Endothelial cell of umbilical vein (primary cell): ENCODE results near the gene TBC1D4. TPM values are rescaled to one million over a fixed set of nuclear protein-coding genes. Genes with fewer than 3 reads are reported as not detected.

ENCODE experiments used
- BruUV-seq: library from RNA; stranded (reverse); fragments of 400-500 nt; replicated peaks from 2 replicates; lab custom pipeline; 2021; lab: Mats Ljungman, UMichigan
- CTCF ChIA-PET: fragments of 300-600, 350-600 bp; sonication (Branson Sonifier 250); formaldehyde crosslinking; loops from one replicate; lab custom pipeline; 2021; ENCODE audit warnings: antibody characterized with exemption, inconsistent platforms; lab: Charles Lee
- POLR2A ChIA-PET: fragments of 300-600, 350-600 bp; sonication (Branson Sonifier 250); formaldehyde crosslinking; loops from one replicate; lab custom pipeline; 2021; ENCODE audit warnings: antibody characterized with exemption, inconsistent platforms; lab: Charles Lee
- DNase-seq: peaks from one replicate; pipeline ENCODE4 v3.0.0-alpha.2; 2011; ENCODE audit warnings: low read depth, low spot score
- FAIRE-seq: peaks from 2 replicates; lab custom pipeline; 2011; peaks lifted over from hg19 to GRCh38; lab: Jason Lieb, UNC
- H2AFZ ChIP-seq: 2 replicates; pipeline ENCODE4 v1.6.0; 2012; ENCODE audit warnings: low read depth, low read length, control low read depth, inconsistent platforms
- H3K27ac ChIP-seq: 2 replicates; pipeline ENCODE4 v1.5.1; 2011; ENCODE audit warnings: low read depth, mild to moderate bottlenecking, control low read depth, low read length, moderate library complexity; ENCODE audit not compliant: insufficient read depth
- H3K27me3 ChIP-seq, 2 experiments: 2 replicates each; pipeline versions ENCODE4 v1.6.0 to v1.6.1; 2011; ENCODE audit warnings: low read length in 2 of 2, mixed read lengths in 1 of 2; ENCODE audit not compliant: control insufficient read depth in 2 of 2, insufficient read depth in 2 of 2
- H3K36me3 ChIP-seq, 2 experiments: 2 replicates in 1 of 2; 3 replicates in 1 of 2; pipeline ENCODE4 v1.5.1; 2011; ENCODE audit warnings: low read length in 2 of 2, mild to moderate bottlenecking in 1 of 2, moderate library complexity in 1 of 2; ENCODE audit not compliant: control insufficient read depth in 2 of 2, insufficient read depth in 2 of 2; ENCODE audit errors: extremely low read depth in 1 of 2
- H3K4me1 ChIP-seq: 3 replicates; pipeline ENCODE4 v1.5.1; 2011; ENCODE audit warnings: mild to moderate bottlenecking, low read length; ENCODE audit not compliant: control insufficient read depth, insufficient read depth; ENCODE audit errors: extremely low read depth
- H3K4me2 ChIP-seq: 2 replicates; pipeline ENCODE4 v1.6.1; 2011; ENCODE audit warnings: low read length, control low read depth, mixed read lengths; ENCODE audit not compliant: insufficient read depth
- H3K4me3 ChIP-seq, 3 experiments: fragments of 200-600 bp in 1 of 3; sonication (generic), shearing (Covaris generic) in 1 of 3; replicated peaks in 1 of 3; 2 replicates each; pipeline ENCODE4 v1.5.1; 2011 to 2016; ENCODE audit warnings: control low read depth in 3 of 3, low read length in 3 of 3, mild to moderate bottlenecking in 2 of 3, inconsistent platforms in 1 of 3, low read depth in 1 of 3, moderate library complexity in 1 of 3; ENCODE audit not compliant: insufficient read depth in 1 of 3
- H3K79me2 ChIP-seq: 2 replicates; pipeline ENCODE4 v1.6.0; 2012; ENCODE audit warnings: low read length, inconsistent platforms; ENCODE audit not compliant: control insufficient read depth, insufficient read depth
- H3K9ac ChIP-seq: replicated peaks from 2 replicates; pipeline ENCODE3; 2011; ENCODE audit warnings: low read length, control low read depth; ENCODE audit not compliant: insufficient read depth; ENCODE audit errors: extremely low read depth
- H3K9me1 ChIP-seq: replicated peaks from 3 replicates; pipeline ENCODE4 v1.6.0; 2011; ENCODE audit warnings: mild to moderate bottlenecking, low read length; ENCODE audit not compliant: control insufficient read depth, insufficient read depth; ENCODE audit errors: extremely low read depth
- H3K9me3 ChIP-seq: replicated peaks from 2 replicates; pipeline ENCODE4 v1.5.1; 2012; ENCODE audit warnings: low read length, inconsistent platforms; ENCODE audit not compliant: control insufficient read depth, insufficient read depth
- H4K20me1 ChIP-seq: replicated peaks from 2 replicates; pipeline ENCODE3; 2011; ENCODE audit warnings: mild to moderate bottlenecking, low read length; ENCODE audit not compliant: control insufficient read depth, insufficient read depth; ENCODE audit errors: extremely low read depth
- EZH2 ChIP-seq: IDR thresholded peaks from 2 replicates; pipeline ENCODE4 v1.6.1; 2012; ENCODE audit warnings: borderline replicate concordance, low read depth, mild to moderate bottlenecking, moderate library complexity, low read length, inconsistent platforms; ENCODE audit not compliant: severe bottlenecking
- FOS ChIP-seq: IDR thresholded peaks from 2 replicates; pipeline ENCODE4 v1.6.1; 2011; ENCODE audit warnings: mild to moderate bottlenecking, low read length, moderate library complexity, borderline replicate concordance; ENCODE audit not compliant: insufficient read depth
- GATA2 ChIP-seq: IDR thresholded peaks from 2 replicates; pipeline ENCODE4 v1.7.0; 2011; ENCODE audit warnings: low read depth, mild to moderate bottlenecking, moderate library complexity, mixed read lengths, low read length; ENCODE audit not compliant: insufficient read length, insufficient read depth
- JUN ChIP-seq: IDR thresholded peaks from 2 replicates; pipeline ENCODE4 v1.6.1; 2011; ENCODE audit warnings: borderline replicate concordance, low read depth; ENCODE audit not compliant: insufficient read length, insufficient read depth
- MYC ChIP-seq: IDR thresholded peaks from one replicate; pipeline ENCODE4 v1.6.1; 2011; ENCODE audit warnings: mild to moderate bottlenecking, low read depth, low read length
- POLR2A ChIP-seq: IDR thresholded peaks from 2 replicates; pipeline ENCODE4 v1.6.1; 2012; ENCODE audit warnings: low read depth, mild to moderate bottlenecking, control low read depth, low read length
- POLR2AphosphoS5 ChIP-seq: IDR thresholded peaks from 2 replicates; pipeline ENCODE4 v1.6.1; 2012; ENCODE audit warnings: low read depth, mild to moderate bottlenecking, control low read depth, low read length, moderate library complexity; ENCODE audit not compliant: insufficient read depth
- dilution Hi-C: fragments of 300-500 bp; cut with MboI; formaldehyde crosslinking; loops from one replicate; pipeline ENCODE4 v1.15.0; 2019; ENCODE audit warnings: low sequenced_read_pairs; ENCODE audit not compliant: extremely low pct_ligation_motif_present
- intact Hi-C: fragments of 100-400 bp; cut with micrococcal nuclease; formaldehyde crosslinking; loops from one replicate; pipeline ENCODE4 v1.10.0; 2022
- polyA plus RNA-seq, 4 experiments: library from polyadenylated mRNA; depleted of rRNA in 3 of 4; stranded (reverse) in 3 of 4; unstranded in 1 of 4; fragments of >200 nt; gene quantifications; 2 replicates each; pipeline versions ENCODE4 v1.2.1 to v1.2.3, GENCODE V29; 2011 to 2012; ENCODE audit warnings: missing spikeins in 1 of 4
- total RNA-seq: library from RNA; stranded (reverse); gene quantifications from 2 replicates; pipeline ENCODE4 v1.2.3, GENCODE V29; 2021
- TF ChIP-seq, protein P1 (sequence below): IDR thresholded peaks from 2 replicates; pipeline ENCODE4 v1.6.1; 2011; ENCODE audit not compliant: insufficient read depth, insufficient read length
- TF ChIP-seq, protein P2 (sequence below), 2 donors: IDR thresholded peaks; 1 replicate in 1 of 2; 2 replicates in 1 of 2; pipeline ENCODE4 v1.5.1; 2011; ENCODE audit warnings: low read length in 2 of 2, mild to moderate bottlenecking in 2 of 2, moderate library complexity in 2 of 2, control low read depth in 1 of 2, inconsistent platforms in 1 of 2, low read depth in 1 of 2; ENCODE audit not compliant: insufficient read depth in 1 of 2; ENCODE audit errors: extremely low read depth in 1 of 2

Gene TBC1D4
- total and polyA plus RNA-seq, 2 donors (not counting 3 experiments of a cell fraction or from before 2014, with no cell fraction given), result 58.3 to 81.0 TPM

DNA sequence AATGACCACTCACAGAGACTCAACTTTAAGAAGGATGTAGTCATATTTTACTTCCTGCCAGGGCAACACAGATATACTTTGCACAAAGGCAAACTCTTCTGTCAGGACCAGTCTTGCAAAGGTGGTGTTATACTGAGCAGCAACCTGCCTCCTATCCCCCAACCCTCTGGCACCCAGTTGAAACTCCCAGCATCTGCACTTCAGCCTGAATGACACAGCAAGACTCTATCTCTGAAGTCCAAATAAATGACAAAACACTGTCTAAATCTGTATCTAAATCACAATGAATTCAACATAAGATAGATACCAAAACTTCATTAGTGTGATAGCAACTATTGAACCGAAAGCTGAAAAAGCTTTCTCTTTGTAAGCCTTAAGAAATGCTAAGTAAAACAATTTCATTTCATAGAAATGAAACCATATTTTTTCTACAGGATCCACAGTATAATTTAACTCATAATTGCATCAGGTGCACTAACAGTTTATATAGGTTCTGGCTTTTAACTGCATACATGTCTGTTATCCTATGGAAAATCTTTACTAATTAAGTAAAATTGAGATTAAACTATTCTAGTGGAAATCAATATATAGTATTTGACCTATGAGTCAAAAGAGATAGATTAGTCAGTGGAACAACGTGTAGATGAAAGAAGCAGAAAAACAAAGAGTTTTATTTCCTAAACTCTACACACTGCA lies 163.7 kb downstream of the TBC1D4 start:
- Histone ChIP-seq H2AFZ (no peak overlapping the region), H3K9ac (no peak overlapping the region), H3K4me1 (peaks cover 36% of the 10 kb centered on the region), H3K27me3 (no peaks in the 10 kb centered on the region), H4K20me1 (no peaks in the 10 kb centered on the region), H3K36me3 (peaks cover 0 to 9% of the 10 kb centered on the region in 2 experiments), H3K4me2 (peak overlapping the region; percentile 3), H3K9me1 (no peaks in the 10 kb centered on the region), H3K4me3 (no peak overlapping the region), H3K27ac (peak overlapping the region; percentile 50), H3K79me2 (peaks cover 25% of the 10 kb centered on the region), H3K9me3 (no peaks in the 10 kb centered on the region)
- ChIA-PET POLR2A (no interaction called here), CTCF (no interaction called here)
- TF ChIP-seq, protein P1, sequence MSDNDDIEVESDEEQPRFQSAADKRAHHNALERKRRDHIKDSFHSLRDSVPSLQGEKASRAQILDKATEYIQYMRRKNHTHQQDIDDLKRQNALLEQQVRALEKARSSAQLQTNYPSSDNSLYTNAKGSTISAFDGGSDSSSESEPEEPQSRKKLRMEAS, result no peak
- no peak for TF ChIP-seq FOS
- no peak for TF ChIP-seq POLR2A
- TF ChIP-seq EZH2, result no peak
- no peak for TF ChIP-seq JUN
- TF ChIP-seq, protein P2, sequence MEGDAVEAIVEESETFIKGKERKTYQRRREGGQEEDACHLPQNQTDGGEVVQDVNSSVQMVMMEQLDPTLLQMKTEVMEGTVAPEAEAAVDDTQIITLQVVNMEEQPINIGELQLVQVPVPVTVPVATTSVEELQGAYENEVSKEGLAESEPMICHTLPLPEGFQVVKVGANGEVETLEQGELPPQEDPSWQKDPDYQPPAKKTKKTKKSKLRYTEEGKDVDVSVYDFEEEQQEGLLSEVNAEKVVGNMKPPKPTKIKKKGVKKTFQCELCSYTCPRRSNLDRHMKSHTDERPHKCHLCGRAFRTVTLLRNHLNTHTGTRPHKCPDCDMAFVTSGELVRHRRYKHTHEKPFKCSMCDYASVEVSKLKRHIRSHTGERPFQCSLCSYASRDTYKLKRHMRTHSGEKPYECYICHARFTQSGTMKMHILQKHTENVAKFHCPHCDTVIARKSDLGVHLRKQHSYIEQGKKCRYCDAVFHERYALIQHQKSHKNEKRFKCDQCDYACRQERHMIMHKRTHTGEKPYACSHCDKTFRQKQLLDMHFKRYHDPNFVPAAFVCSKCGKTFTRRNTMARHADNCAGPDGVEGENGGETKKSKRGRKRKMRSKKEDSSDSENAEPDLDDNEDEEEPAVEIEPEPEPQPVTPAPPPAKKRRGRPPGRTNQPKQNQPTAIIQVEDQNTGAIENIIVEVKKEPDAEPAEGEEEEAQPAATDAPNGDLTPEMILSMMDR (IDR thresholded peaks at IDR 0.05; ENCODE audit: extremely low read depth in 1 of 2, insufficient read depth in 1 of 2, low read depth in 1 of 2, low read length in 2 of 2), result no peak
- TF ChIP-seq MYC, result no peak
- TF ChIP-seq POLR2AphosphoS5, result no peak
- no peak for TF ChIP-seq GATA2
- dilution Hi-C loops, result no loop called here
- FAIRE-seq, result no peak
- no TSS peak for BruUV-seq
- no peak for DNase-seq
- intact Hi-C loops, result no loop called here
